ENCODE measurements around the gene HNRNPUL1. TPM values are rescaled to one million over a fixed set of nuclear protein-coding genes. Genes with fewer than 3 reads are reported as not detected.
A peak's percentile ranks its signal among the peaks of the same experiment; 100 is the strongest.

The HNRNPUL1 gene
- total and polyA plus RNA-seq, 2 of the 8 experiments (the other 6 are each of a cell fraction or from before 2014, with no cell fraction given), result 99.5 to 264 TPM

- TF ChIP-seq E2F6 (IDR thresholded peaks at IDR 0.05) (no peak; the same call in 1 of the 2 replicates), ASH2L (IDR thresholded peaks at IDR 0.05; ENCODE audit: low read length) (peak; percentile 98), CHD2 (IDR thresholded peaks at IDR 0.05; ENCODE audit: low read length) (peak; percentile 48; the same call in 1 of the 2 replicates), SP2 (IDR thresholded peaks at IDR 0.05; ENCODE audit: low read length) (no peak), CREB1 (IDR thresholded peaks at IDR 0.05) (peak; percentile 27; the same call in 1 of the 2 replicates), TEAD4 (IDR thresholded peaks at IDR 0.05; ENCODE audit: low read depth, low read length) (peak; percentile 11; the same call in 1 of the 2 replicates), ZNF274 (IDR thresholded peaks at IDR 0.05; ENCODE audit: borderline replicate concordance, extremely low read depth, low read length) (no peak), HDAC6 (IDR thresholded peaks at IDR 0.05; ENCODE audit: low read depth, low read length) (no peak), BRCA1 (IDR thresholded peaks at IDR 0.05; ENCODE audit: low read depth, low read length) (no peak), SIN3A (conservative IDR thresholded peaks at IDR 0.05 in 1 of 2, IDR thresholded peaks at IDR 0.05 in 1 of 2; ENCODE audit: low read depth in 1 of 2, low read length in 2 of 2) (peak; percentile 74 to 96; a peak in 3 of 4 replicates), SUZ12 (IDR thresholded peaks at IDR 0.05; ENCODE audit: low read length) (no peak), TAF1 (IDR thresholded peaks at IDR 0.05; ENCODE audit: low read depth, low read length) (peak; percentile 83), SRF (IDR thresholded peaks at IDR 0.05; ENCODE audit: low read depth, low read length) (peak; percentile 13; the same call in 1 of the 2 replicates), SP1 (IDR thresholded peaks at IDR 0.05; ENCODE audit: low read depth, low read length) (peak; percentile 57; the same call in 1 of the 2 replicates), NRF1 (IDR thresholded peaks at IDR 0.05; ENCODE audit: low read depth, low read length) (peak; percentile 90), YY1 (IDR thresholded peaks at IDR 0.05; ENCODE audit: low read depth, low read length) (peak; percentile 37; the same call in 1 of the 2 replicates)
Observed at GRCh38 chr19:41310033-41310831, 46.1 kb downstream of the HNRNPUL1 start, which contains the start of gene CCDC97 (continued).
